Measurements from ENCODE around the gene CFAP90.

- no peak for TF ChIP-seq POLR2A (IDR thresholded peaks at IDR 0.05)
- TF ChIP-seq, protein P1, sequence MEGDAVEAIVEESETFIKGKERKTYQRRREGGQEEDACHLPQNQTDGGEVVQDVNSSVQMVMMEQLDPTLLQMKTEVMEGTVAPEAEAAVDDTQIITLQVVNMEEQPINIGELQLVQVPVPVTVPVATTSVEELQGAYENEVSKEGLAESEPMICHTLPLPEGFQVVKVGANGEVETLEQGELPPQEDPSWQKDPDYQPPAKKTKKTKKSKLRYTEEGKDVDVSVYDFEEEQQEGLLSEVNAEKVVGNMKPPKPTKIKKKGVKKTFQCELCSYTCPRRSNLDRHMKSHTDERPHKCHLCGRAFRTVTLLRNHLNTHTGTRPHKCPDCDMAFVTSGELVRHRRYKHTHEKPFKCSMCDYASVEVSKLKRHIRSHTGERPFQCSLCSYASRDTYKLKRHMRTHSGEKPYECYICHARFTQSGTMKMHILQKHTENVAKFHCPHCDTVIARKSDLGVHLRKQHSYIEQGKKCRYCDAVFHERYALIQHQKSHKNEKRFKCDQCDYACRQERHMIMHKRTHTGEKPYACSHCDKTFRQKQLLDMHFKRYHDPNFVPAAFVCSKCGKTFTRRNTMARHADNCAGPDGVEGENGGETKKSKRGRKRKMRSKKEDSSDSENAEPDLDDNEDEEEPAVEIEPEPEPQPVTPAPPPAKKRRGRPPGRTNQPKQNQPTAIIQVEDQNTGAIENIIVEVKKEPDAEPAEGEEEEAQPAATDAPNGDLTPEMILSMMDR (IDR thresholded peaks at IDR 0.05) = no peak
Observed at GRCh38 chr5:7857361-7857760, 6.4 kb upstream of the CFAP90 start.

All from Peyer's patch (tissue), 4 donors.